B cell (primary cell): Measurements from ENCODE around the gene RNF4. TPM values are rescaled to one million over a fixed set of nuclear protein-coding genes. Genes with fewer than 3 reads are reported as not detected.

ENCODE experiments used
- ATAC-seq: fragments of 200-7000 bp; cut with Tn5 transposase; one replicate; pipeline ENCODE4 v1.10.0; 2021; ENCODE audit warnings: low read depth, mild to moderate bottlenecking, moderate number of reproducible peaks, moderate library complexity
- CTCF ChIA-PET: fragments of 350-600 bp; sonication (Branson Sonifier 250); formaldehyde crosslinking; loops from one replicate; lab custom pipeline; 2021; ENCODE audit warnings: antibody characterized with exemption, inconsistent platforms; lab: Charles Lee
- POLR2A ChIA-PET: fragments of 350-600 bp; sonication (Branson Sonifier 250); formaldehyde crosslinking; loops from one replicate; lab custom pipeline; 2021; ENCODE audit warnings: antibody characterized with exemption; lab: Charles Lee
- DNase-seq: peaks from one replicate; pipeline ENCODE4 v3.0.0; 2013
- H2AFZ ChIP-seq: 2 replicates; pipeline ENCODE4 v1.6.1; 2012; ENCODE audit warnings: mild to moderate bottlenecking, low read depth, low read length; ENCODE audit not compliant: insufficient read depth, poor library complexity, severe bottlenecking
- H3K27ac ChIP-seq, 2 donors: 1 replicate in 1 of 2; 2 replicates in 1 of 2; pipeline ENCODE4 v1.5.1; 2012 to 2013; ENCODE audit warnings: low read length in 2 of 2, mild to moderate bottlenecking in 2 of 2, moderate library complexity in 1 of 2
- H3K27me3 ChIP-seq, 4 experiments: fragments of 200-600 bp in 1 of 4; sonication (generic) in 1 of 4; replicated peaks in 1 of 4; 1 replicate in 2 of 4; 2 replicates in 2 of 4; pipeline versions ENCODE4 v1.6.1 to v1.7.0; 2013 to 2016; ENCODE audit warnings: low read length in 3 of 4, mild to moderate bottlenecking in 2 of 4, mixed read lengths in 1 of 4, moderate library complexity in 1 of 4; ENCODE audit not compliant: insufficient read depth in 4 of 4, control insufficient read depth in 3 of 4; ENCODE audit errors: control extremely low read depth in 1 of 4
- H3K36me3 ChIP-seq, 2 experiments: replicated peaks in 1 of 2; 1 replicate in 1 of 2; 2 replicates in 1 of 2; pipeline versions ENCODE4 v1.6.1 to v1.7.1; 2013; ENCODE audit warnings: low read length in 1 of 2; ENCODE audit not compliant: insufficient read depth in 2 of 2, control insufficient read depth in 1 of 2; ENCODE audit errors: control extremely low read depth in 1 of 2, extremely low read depth in 1 of 2
- H3K4me1 ChIP-seq, 2 donors: fragments of 200-600 bp in 1 of 2; sonication (generic) in 1 of 2; 1 replicate in 1 of 2; 2 replicates in 1 of 2; pipeline versions ENCODE4 v1.5.1 to v1.6.1; 2013 to 2017; ENCODE audit warnings: low read length in 2 of 2; ENCODE audit not compliant: control insufficient read depth in 2 of 2, insufficient read depth in 2 of 2
- H3K4me2 ChIP-seq: replicated peaks from 2 replicates; pipeline ENCODE3; 2012; ENCODE audit warnings: mild to moderate bottlenecking, low read depth, low read length; ENCODE audit not compliant: poor library complexity, severe bottlenecking
- H3K4me3 ChIP-seq, 5 experiments: fragments of 200-600 bp in 1 of 5; sonication (generic) in 1 of 5; 1 replicate in 3 of 5; 2 replicates in 2 of 5; pipeline versions ENCODE4 v1.5.1 to v1.7.0; 2011 to 2016; ENCODE audit warnings: low read length in 4 of 5, mild to moderate bottlenecking in 4 of 5, low read depth in 2 of 5, control low read depth in 1 of 5, moderate library complexity in 1 of 5; ENCODE audit not compliant: insufficient read depth in 1 of 5; ENCODE audit errors: control extremely low read depth in 1 of 5, extremely low read depth in 1 of 5
- H3K79me2 ChIP-seq: fragments of 200-600 bp; sonication (generic); one replicate; pipeline ENCODE4 v1.6.0; 2016; ENCODE audit warnings: low read length; ENCODE audit not compliant: control insufficient read depth, insufficient read depth
- H3K9ac ChIP-seq: fragments of 200-600 bp; sonication (generic); 2 replicates; pipeline ENCODE4 v1.6.1; 2017; ENCODE audit warnings: mild to moderate bottlenecking, low read length, moderate library complexity
- H3K9me3 ChIP-seq, 3 donors: one replicate each; pipeline versions ENCODE4 v1.6.1 to v1.7.1; 2013; ENCODE audit warnings: low read length in 2 of 3; ENCODE audit not compliant: control insufficient read depth in 2 of 3, insufficient read depth in 1 of 3; ENCODE audit errors: control extremely low read depth in 1 of 3
- H4K20me1 ChIP-seq: 2 replicates; pipeline ENCODE4 v1.6.0; 2012; ENCODE audit warnings: mild to moderate bottlenecking, low read length; ENCODE audit not compliant: insufficient read depth, control insufficient read depth, poor library complexity, severe bottlenecking
- H3K27ac Mint-ChIP-seq: one replicate; pipeline ENCODE4 v1.8.0; 2021; ENCODE audit warnings: mixed read lengths
- H3K27me3 Mint-ChIP-seq: one replicate; pipeline ENCODE4 v1.8.0; 2021; ENCODE audit warnings: mixed read lengths
- H3K4me1 Mint-ChIP-seq: one replicate; pipeline ENCODE4 v1.8.0; 2021; ENCODE audit warnings: mixed read lengths
- H3K4me3 Mint-ChIP-seq: one replicate; pipeline ENCODE4 v1.8.0; 2021; ENCODE audit warnings: mixed read lengths
- H3K9me3 Mint-ChIP-seq: one replicate; pipeline ENCODE4 v1.8.0; 2022; ENCODE audit warnings: mixed read lengths; ENCODE audit not compliant: insufficient read depth
- CTCF ChIP-seq: fragments of 200-600 bp; IDR thresholded peaks from one replicate; pipeline ENCODE4 v1.8.0; 2022; ENCODE audit warnings: antibody characterized with exemption, mild to moderate bottlenecking
- EZH2 ChIP-seq: IDR thresholded peaks from 2 replicates; pipeline ENCODE4 v1.6.1; 2012; ENCODE audit warnings: borderline replicate concordance, low read depth, mild to moderate bottlenecking, moderate library complexity, low read length; ENCODE audit not compliant: insufficient read depth, poor library complexity, severe bottlenecking
- WGBS: methylation state at CpG from one replicate; pipeline ENCODE4 v1.1.5; 2013; ENCODE audit warnings: missing lambda C conversion rate; ENCODE audit not compliant: insufficient coverage; 5-methylcytosine and 5-hydroxymethylcytosine counted together
- intact Hi-C: fragments of 100-400 bp; cut with micrococcal nuclease; formaldehyde crosslinking; loops from one replicate; pipeline ENCODE4 v1.10.0; 2022
- polyA plus RNA-seq: library from polyadenylated mRNA; depleted of rRNA; stranded (reverse); fragments of >200 nt; gene quantifications from 2 replicates; pipeline ENCODE4 v1.2.3, GENCODE V29; 2012
- total RNA-seq, 2 donors: library from RNA; stranded (reverse); fragments of 120-200 nt in 1 of 2; gene quantifications; 1 replicate in 1 of 2; 2 replicates in 1 of 2; pipeline versions ENCODE4 v1.2.3 to v1.2.4, GENCODE V29; 2013 to 2022

RNF4 gene
- total and polyA plus RNA-seq, 2 donors (not counting 1 experiment from before 2014, with no cell fraction given) = 61.8 to 95.2 TPM

- 84% methylated on average over 19 of the region's 20 CpGs for WGBS
- ATAC-seq = no peak
- no peak for DNase-seq
- H2AFZ ChIP-seq = no peak overlapping the region
- TF ChIP-seq CTCF (no peak), EZH2 (no peak)
- H4K20me1 ChIP-seq = no peaks in the 10 kb centered on the region
- H3K9ac ChIP-seq = no peak overlapping the region
- peaks cover 0 to 7% of the 10 kb centered on the region in 2 donors for H3K4me1 ChIP-seq
- peaks cover 0 to 3% (median 0%) of the 10 kb centered on the region in 3 donors for H3K9me3 ChIP-seq
- no peak overlapping the region for H3K27ac ChIP-seq
- no peaks in the 10 kb centered on the region for H3K27me3 Mint-ChIP-seq
- peaks cover 5% of the 10 kb centered on the region for H3K4me1 Mint-ChIP-seq
- no peak overlapping the region for H3K4me2 ChIP-seq
- intact Hi-C loops = no loop called here
- H3K4me3 Mint-ChIP-seq = no peak overlapping the region
- H3K27me3 ChIP-seq = no peaks in the 10 kb centered on the region
- no peaks in the 10 kb centered on the region for H3K9me3 Mint-ChIP-seq
- POLR2A ChIA-PET = no interaction called here
- CTCF ChIA-PET = interaction anchor here (0.6 to 4.2 kb wide), 12 partner anchors 20 to 224 kb away, joined by 3 to 36 read pairs (median 5); partner anchors contain the start of gene FAM193A
- no peaks in the 10 kb centered on the region for H3K79me2 ChIP-seq
- H3K27ac Mint-ChIP-seq = no peak overlapping the region
- no peaks in the 10 kb centered on the region for H3K36me3 ChIP-seq
- no peak overlapping the region for H3K4me3 ChIP-seq
Measured at GRCh38 chr4:2442175-2442993, 26.5 kb upstream of the RNF4 start.

- intact Hi-C loops = no loop called here
- H3K9me3 ChIP-seq = peaks cover 0 to 3% (median 0%) of the 10 kb centered on the region in 3 donors
- ChIA-PET CTCF (interaction anchor here (2.0 to 4.2 kb wide), 4 partner anchors 51 to 223 kb away, joined by 8 to 36 read pairs (median 8); partner anchors contain the start of gene FAM193A), POLR2A (no interaction called here)
- H3K27ac ChIP-seq = no peak overlapping the region
- H3K4me3 ChIP-seq = no peak overlapping the region
- no peak overlapping the region for H3K4me2 ChIP-seq
- H3K9ac ChIP-seq = no peak overlapping the region
- peaks cover 0 to 7% of the 10 kb centered on the region in 2 donors for H3K4me1 ChIP-seq
- peaks cover 5% of the 10 kb centered on the region for H3K4me1 Mint-ChIP-seq
- no peak for ATAC-seq
- H2AFZ ChIP-seq = no peak overlapping the region
- no peaks in the 10 kb centered on the region for H3K27me3 Mint-ChIP-seq
- H3K36me3 ChIP-seq = no peaks in the 10 kb centered on the region
- H3K79me2 ChIP-seq = no peaks in the 10 kb centered on the region
- no peaks in the 10 kb centered on the region for H3K9me3 Mint-ChIP-seq
- H3K4me3 Mint-ChIP-seq = no peak overlapping the region
- no peak for TF ChIP-seq EZH2
- TF ChIP-seq CTCF = no peak
- H4K20me1 ChIP-seq = no peaks in the 10 kb centered on the region
- H3K27me3 ChIP-seq = no peaks in the 10 kb centered on the region
- H3K27ac Mint-ChIP-seq = no peak overlapping the region
- DNase-seq = no peak
- WGBS = 90% methylated on average over 17 of the region's 20 CpGs
Measured at GRCh38 chr4:2443061-2443730, 25.7 kb upstream of the RNF4 start.
